ENCODE data around the gene ZNF418.
"Not testable (repeated sequence)": the region's sequence is repeated elsewhere in the genome, so short reads cannot be mapped to it uniquely, and the experiment has no call there.

The ZNF418 gene

GRCh38 chr19:57934820-57935665 lies at the start of gene ZNF418:
Gene ZNF418, minus strand, starts transcription at chr19:57935402. Its CDS starts 1,580 bp downstream, at chr19:57933822.
- peak; percentile 66 to 67 for DNase-seq

- DNase-seq: no peak
Observed at GRCh38 chr19:57978586-57979289, 43.5 kb upstream of the ZNF418 start.

DNA sequence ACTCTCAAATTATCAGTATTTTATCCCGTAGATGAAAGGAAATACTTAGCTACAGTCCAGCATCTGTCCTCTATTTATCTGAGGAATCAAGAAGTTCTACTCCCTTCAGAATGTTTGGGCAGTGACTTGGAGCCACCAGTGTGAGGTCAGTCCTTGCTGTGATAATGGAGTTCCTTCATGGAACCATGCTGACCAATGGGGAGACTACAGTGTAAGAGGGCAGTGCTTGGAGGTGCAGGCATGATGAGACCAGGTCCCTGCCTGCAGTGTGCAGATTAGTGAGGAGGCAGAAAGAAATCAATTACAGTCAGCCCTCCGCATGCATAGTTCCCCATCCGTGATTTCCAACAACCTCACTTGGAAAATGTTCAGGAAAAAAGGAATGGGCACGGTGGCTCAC lies 39.2 kb upstream of the ZNF418 start, which contains the start of gene C19orf18:
TSS of gene C19orf18 (minus strand) at position 101 of the 400 bp plus-strand sequence. CDS start 102 bp downstream, outside the sequence.
- no peak for DNase-seq

GRCh38 chr19:57964761-57965160 lies 29.6 kb upstream of the ZNF418 start:
- no peak for DNase-seq

DNA sequence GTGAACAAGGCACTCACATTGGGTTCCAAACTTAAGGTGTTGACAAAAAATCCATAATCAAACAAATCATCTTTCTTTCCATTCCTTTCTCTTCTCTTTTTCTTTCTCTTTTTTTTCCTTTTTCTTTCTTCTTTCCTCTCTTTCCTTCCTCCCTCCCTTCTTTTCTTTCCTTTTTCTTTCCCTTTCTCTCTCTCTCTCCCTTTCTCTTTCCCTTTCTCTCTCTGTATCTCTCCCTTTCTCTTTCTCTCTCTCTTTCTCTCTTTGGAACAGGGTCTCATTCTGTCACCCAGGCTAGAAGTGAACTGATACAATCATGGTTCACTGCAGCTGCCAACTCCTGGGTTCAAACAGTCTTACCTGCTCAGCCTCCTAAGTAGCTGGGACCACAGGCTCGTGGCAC lies 26.6 kb upstream of the ZNF418 start:
- no peak for DNase-seq

DNA sequence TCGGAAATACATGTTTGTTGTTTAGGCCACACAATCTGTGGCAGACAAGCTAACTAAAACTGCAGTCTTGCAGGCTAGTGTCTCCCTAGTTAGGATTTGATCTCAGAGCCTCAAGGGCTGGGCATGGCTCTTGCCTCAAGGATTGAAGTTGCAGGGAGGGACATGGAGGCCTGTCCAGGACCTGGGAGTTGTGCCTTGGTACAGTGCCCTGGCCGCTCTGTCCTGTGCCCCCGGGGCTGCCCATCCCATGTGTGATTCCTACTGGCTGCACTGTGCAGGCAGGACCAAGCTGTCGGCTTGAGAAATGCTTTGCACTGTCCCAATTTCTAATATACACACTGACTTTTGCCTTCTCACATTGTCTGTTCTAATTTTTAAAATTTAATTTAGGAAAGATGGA lies 19.8 kb upstream of the ZNF418 start:
- no peak for DNase-seq

GRCh38 chr19:57949702-57950101 lies 14.5 kb upstream of the ZNF418 start:
- no peak for DNase-seq

GRCh38 chr19:57949296-57949695 lies 14.1 kb upstream of the ZNF418 start:
- DNase-seq: no peak

DNA sequence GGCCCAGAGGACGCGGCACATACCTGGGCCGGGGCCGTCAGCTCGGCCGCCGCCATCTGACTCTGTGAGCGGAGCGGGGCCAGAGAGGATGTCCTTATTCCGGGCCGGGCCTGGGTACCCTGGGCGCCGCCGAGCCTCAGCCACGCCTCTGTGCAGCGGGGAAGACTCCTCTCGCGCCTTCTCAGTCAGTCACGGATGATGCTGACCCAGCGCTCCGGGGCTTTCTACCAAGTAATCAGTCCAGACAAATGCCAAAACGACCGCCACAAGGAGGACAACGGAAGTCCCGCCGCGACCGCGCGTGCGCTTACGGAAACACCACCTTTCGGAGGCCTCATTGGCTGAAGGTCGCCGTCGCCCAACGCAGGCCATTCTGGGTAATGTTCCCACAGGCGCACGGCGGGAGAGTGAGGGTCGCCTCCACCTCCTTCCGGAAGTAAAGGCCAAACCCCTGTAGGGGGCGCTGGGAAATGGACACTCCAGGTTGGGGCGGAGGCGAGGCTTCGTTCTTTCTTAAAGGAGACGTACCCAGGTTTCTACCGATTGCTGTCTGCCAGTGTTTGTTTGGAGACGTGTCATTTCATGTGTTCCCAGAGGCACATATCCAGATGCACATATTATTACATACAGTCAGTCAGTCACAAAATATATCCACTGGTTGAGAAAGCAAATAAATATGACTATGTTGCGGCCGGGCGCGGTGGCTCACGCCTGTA lies 12.4 kb upstream of the ZNF418 start, which contains the start of gene ZNF256:
TSS of gene ZNF256 (minus strand) at position 288 of the 716 bp plus-strand sequence. CDS start at position 56, 232 bp downstream.
- DNase-seq: peak; percentile 89 to 91

DNA sequence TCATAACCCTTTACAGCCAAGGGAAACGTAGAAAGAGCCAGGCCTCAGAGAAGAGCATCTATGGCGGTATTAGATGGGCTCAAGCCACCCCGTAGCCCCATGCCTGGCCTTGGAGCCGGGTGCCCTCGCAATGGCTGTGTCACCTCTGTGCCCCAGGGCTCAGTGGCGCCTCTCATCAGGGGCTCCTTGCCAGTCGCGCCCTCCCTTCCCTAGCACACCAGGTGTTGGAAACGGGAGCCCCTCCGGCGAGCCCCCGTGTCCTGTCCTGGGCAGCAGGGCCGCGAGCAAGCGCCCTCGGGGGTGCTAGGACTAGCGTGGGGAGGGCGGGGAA lies 11.9 kb upstream of the ZNF418 start:
- peak in 1 of 2 donors; percentile 2 for DNase-seq

- no peak for DNase-seq
Observed at GRCh38 chr19:57946316-57946715, 11.1 kb upstream of the ZNF418 start.

DNA sequence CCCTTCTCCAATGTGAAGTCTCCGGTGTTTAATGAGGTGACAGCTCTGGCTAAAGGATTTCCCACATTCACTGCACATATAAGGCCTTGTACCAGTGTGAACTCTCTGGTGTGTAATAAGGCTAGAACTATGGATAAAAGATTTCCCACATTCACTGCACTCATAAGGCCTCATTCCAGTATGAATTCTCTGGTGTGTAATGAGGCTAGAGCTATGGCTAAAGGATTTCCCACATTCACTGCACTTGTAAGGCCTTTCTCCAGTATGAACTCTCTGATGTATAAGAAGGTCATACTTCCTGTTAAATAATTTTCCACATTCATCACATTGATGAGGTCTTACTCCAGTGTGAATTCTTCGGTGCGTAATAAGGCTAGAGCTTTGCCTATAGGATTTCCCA lies 6.4 kb upstream of the ZNF418 start:
- DNase-seq: no peak

- no peak for DNase-seq
Observed at GRCh38 chr19:57935731-57936130, 529 bp upstream of the ZNF418 start.

DNA sequence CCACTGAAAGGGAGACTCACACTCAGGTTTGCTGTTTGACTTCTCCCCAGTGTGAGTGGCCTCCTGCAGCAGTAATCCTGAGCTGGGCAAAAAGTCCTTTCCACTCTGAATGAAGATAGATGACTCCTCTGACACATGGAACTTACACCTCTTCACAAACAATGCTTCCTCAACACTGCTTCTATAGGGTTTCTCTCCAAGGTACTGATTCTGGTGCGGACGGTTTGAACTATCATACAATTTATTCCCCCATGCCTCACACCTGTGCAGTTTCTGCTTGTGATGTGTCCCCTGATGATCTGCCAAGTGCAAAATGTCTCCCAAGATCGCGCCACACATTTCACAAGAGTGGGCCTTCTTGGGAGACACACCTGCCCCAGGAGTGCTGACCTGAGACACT lies 7.6 kb downstream of the ZNF418 start:
- no peak for DNase-seq

DNA sequence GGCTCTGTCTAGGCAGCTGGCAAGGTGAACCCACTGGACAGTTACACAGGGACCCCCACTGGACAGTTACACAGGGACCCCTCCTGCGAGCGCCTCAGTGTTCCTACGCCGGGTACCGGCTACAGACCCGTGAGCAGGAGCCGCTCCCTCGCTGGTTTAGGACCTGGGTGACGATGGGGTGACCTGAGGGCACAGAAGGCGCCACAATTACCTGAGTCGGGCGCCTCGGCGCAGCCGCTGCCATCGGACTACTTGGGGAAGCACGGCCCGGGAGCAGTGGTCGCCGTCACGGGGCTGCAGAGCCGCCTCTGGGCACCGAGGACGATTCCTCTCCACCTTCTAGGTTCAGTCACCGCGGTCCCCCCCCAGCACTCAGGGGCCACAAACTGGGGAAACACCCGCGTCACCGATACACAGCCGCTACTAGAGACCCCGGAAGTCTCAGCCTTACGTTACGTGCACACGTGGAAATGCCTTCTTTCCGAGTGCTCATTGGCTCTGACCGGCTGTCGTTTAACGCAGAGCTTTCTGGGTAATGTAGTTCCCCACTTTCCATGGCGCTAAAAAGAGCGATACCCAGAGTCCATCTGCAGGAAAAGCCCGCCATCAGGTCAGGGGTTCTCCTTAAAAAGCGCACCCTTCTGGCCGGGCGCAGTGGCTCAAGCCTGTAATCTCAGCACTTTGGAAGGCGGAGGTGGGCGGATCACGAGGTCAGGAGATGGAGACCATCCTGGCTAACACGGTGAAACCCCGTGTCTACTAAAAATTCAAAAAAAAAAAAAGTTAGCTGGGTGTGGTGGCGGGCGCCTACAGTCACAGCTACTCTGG lies 18.8 kb downstream of the ZNF418 start, which contains the start of gene ZNF417:
TSS of gene ZNF417 (minus strand) at position 425 of the 828 bp plus-strand sequence. CDS start at position 244, 181 bp downstream.
- DNase-seq: peak; percentile 93

DNA sequence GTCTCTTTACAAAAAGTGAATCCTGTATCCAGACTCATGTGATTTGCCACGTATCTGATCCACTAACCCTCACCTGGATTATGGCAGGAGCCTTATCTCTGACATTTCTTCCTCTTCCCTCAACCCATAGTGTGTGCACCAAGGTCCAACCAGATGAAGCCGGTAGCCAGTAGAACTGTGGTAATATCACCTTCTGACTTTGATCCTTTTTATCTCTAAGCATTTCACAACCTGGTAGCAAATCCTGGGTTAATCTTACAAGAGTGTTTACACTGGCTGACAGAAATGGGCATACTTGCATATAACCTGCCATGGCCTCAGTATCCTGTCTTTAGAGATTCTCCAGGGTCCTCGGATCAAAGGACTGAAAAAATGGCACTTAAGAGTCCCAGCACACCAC lies 20.7 kb downstream of the ZNF418 start:
- DNase-seq: no peak

GRCh38 chr19:57907394-57907793 lies 27.8 kb downstream of the ZNF418 start:
- DNase-seq: no peak

- DNase-seq: no peak
Observed at GRCh38 chr19:57905258-57905657, 29.9 kb downstream of the ZNF418 start.

- DNase-seq: no peak
Observed at GRCh38 chr19:57903618-57904184, 31.5 kb downstream of the ZNF418 start.

GRCh38 chr19:57900311-57900710 lies 34.9 kb downstream of the ZNF418 start:
- no peak for DNase-seq

DNA sequence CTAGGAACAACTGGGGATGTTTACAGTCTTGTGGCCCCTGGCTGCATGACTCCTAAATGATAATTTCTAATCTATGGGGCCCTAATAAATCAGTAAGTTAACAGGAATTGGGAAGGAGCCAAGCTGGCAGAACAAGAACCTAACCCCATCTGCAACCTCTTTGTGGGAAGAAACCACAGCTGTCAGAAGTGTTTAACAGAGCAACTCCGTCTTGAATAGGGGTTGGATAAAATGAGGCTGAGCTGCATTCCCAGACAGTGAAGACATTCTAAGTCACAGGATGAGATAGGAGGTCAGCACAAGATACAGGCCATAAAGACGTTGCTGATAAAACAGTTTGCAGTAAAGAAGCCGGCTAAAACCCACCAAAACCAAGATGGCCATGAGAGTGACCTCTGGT lies 44.5 kb downstream of the ZNF418 start:
- DNase-seq: not testable (repeated sequence)

Data from CD4-positive, alpha-beta T cell treated with Interleukin-1 beta for 1 hour (primary cell).